Endothelial cell of umbilical vein (primary cell): ENCODE data around the gene CEP57L1. TPM values are rescaled to one million over a fixed set of nuclear protein-coding genes. Genes with fewer than 3 reads are reported as not detected.

Experiments
- BruUV-seq: library from RNA; stranded (reverse); fragments of 400-500 nt; replicated peaks from 2 replicates; lab custom pipeline; 2021; lab: Mats Ljungman, UMichigan
- CTCF ChIA-PET: fragments of 300-600, 350-600 bp; sonication (Branson Sonifier 250); formaldehyde crosslinking; loops from one replicate; lab custom pipeline; 2021; ENCODE audit warnings: antibody characterized with exemption, inconsistent platforms; lab: Charles Lee
- POLR2A ChIA-PET: fragments of 300-600, 350-600 bp; sonication (Branson Sonifier 250); formaldehyde crosslinking; loops from one replicate; lab custom pipeline; 2021; ENCODE audit warnings: antibody characterized with exemption, inconsistent platforms; lab: Charles Lee
- DNase-seq: peaks from one replicate; pipeline ENCODE4 v3.0.0-alpha.2; 2011; ENCODE audit warnings: low read depth, low spot score
- FAIRE-seq: peaks from 2 replicates; lab custom pipeline; 2011; peaks lifted over from hg19 to GRCh38; lab: Jason Lieb, UNC
- H2AFZ ChIP-seq: 2 replicates; pipeline ENCODE4 v1.6.0; 2012; ENCODE audit warnings: low read depth, low read length, control low read depth, inconsistent platforms
- H3K27ac ChIP-seq: 2 replicates; pipeline ENCODE4 v1.5.1; 2011; ENCODE audit warnings: low read depth, mild to moderate bottlenecking, control low read depth, low read length, moderate library complexity; ENCODE audit not compliant: insufficient read depth
- H3K27me3 ChIP-seq, 2 experiments: 2 replicates each; pipeline versions ENCODE4 v1.6.0 to v1.6.1; 2011; ENCODE audit warnings: low read length in 2 of 2, mixed read lengths in 1 of 2; ENCODE audit not compliant: control insufficient read depth in 2 of 2, insufficient read depth in 2 of 2
- H3K36me3 ChIP-seq, 2 experiments: 2 replicates in 1 of 2; 3 replicates in 1 of 2; pipeline ENCODE4 v1.5.1; 2011; ENCODE audit warnings: low read length in 2 of 2, mild to moderate bottlenecking in 1 of 2, moderate library complexity in 1 of 2; ENCODE audit not compliant: control insufficient read depth in 2 of 2, insufficient read depth in 2 of 2; ENCODE audit errors: extremely low read depth in 1 of 2
- H3K4me1 ChIP-seq: 3 replicates; pipeline ENCODE4 v1.5.1; 2011; ENCODE audit warnings: mild to moderate bottlenecking, low read length; ENCODE audit not compliant: control insufficient read depth, insufficient read depth; ENCODE audit errors: extremely low read depth
- H3K4me2 ChIP-seq: 2 replicates; pipeline ENCODE4 v1.6.1; 2011; ENCODE audit warnings: low read length, control low read depth, mixed read lengths; ENCODE audit not compliant: insufficient read depth
- H3K4me3 ChIP-seq, 3 experiments: fragments of 200-600 bp in 1 of 3; sonication (generic), shearing (Covaris generic) in 1 of 3; replicated peaks in 1 of 3; 2 replicates each; pipeline ENCODE4 v1.5.1; 2011 to 2016; ENCODE audit warnings: control low read depth in 3 of 3, low read length in 3 of 3, mild to moderate bottlenecking in 2 of 3, inconsistent platforms in 1 of 3, low read depth in 1 of 3, moderate library complexity in 1 of 3; ENCODE audit not compliant: insufficient read depth in 1 of 3
- H3K79me2 ChIP-seq: 2 replicates; pipeline ENCODE4 v1.6.0; 2012; ENCODE audit warnings: low read length, inconsistent platforms; ENCODE audit not compliant: control insufficient read depth, insufficient read depth
- H3K9ac ChIP-seq: replicated peaks from 2 replicates; pipeline ENCODE3; 2011; ENCODE audit warnings: low read length, control low read depth; ENCODE audit not compliant: insufficient read depth; ENCODE audit errors: extremely low read depth
- H3K9me1 ChIP-seq: replicated peaks from 3 replicates; pipeline ENCODE4 v1.6.0; 2011; ENCODE audit warnings: mild to moderate bottlenecking, low read length; ENCODE audit not compliant: control insufficient read depth, insufficient read depth; ENCODE audit errors: extremely low read depth
- H3K9me3 ChIP-seq: replicated peaks from 2 replicates; pipeline ENCODE4 v1.5.1; 2012; ENCODE audit warnings: low read length, inconsistent platforms; ENCODE audit not compliant: control insufficient read depth, insufficient read depth
- H4K20me1 ChIP-seq: replicated peaks from 2 replicates; pipeline ENCODE3; 2011; ENCODE audit warnings: mild to moderate bottlenecking, low read length; ENCODE audit not compliant: control insufficient read depth, insufficient read depth; ENCODE audit errors: extremely low read depth
- CTCF ChIP-seq, 2 donors: IDR thresholded peaks; 1 replicate in 1 of 2; 2 replicates in 1 of 2; pipeline ENCODE4 v1.5.1; 2011; ENCODE audit warnings: low read length in 2 of 2, mild to moderate bottlenecking in 2 of 2, moderate library complexity in 2 of 2, control low read depth in 1 of 2, inconsistent platforms in 1 of 2, low read depth in 1 of 2; ENCODE audit not compliant: insufficient read depth in 1 of 2; ENCODE audit errors: extremely low read depth in 1 of 2
- EZH2 ChIP-seq: IDR thresholded peaks from 2 replicates; pipeline ENCODE4 v1.6.1; 2012; ENCODE audit warnings: borderline replicate concordance, low read depth, mild to moderate bottlenecking, moderate library complexity, low read length, inconsistent platforms; ENCODE audit not compliant: severe bottlenecking
- MAX ChIP-seq: IDR thresholded peaks from 2 replicates; pipeline ENCODE4 v1.6.1; 2011; ENCODE audit not compliant: insufficient read depth, insufficient read length
- dilution Hi-C: fragments of 300-500 bp; cut with MboI; formaldehyde crosslinking; loops from one replicate; pipeline ENCODE4 v1.15.0; 2019; ENCODE audit warnings: low sequenced_read_pairs; ENCODE audit not compliant: extremely low pct_ligation_motif_present
- intact Hi-C: fragments of 100-400 bp; cut with micrococcal nuclease; formaldehyde crosslinking; loops from one replicate; pipeline ENCODE4 v1.10.0; 2022
- polyA plus RNA-seq, 4 experiments: library from polyadenylated mRNA; depleted of rRNA in 3 of 4; stranded (reverse) in 3 of 4; unstranded in 1 of 4; fragments of >200 nt; gene quantifications; 2 replicates each; pipeline versions ENCODE4 v1.2.1 to v1.2.3, GENCODE V29; 2011 to 2012; ENCODE audit warnings: missing spikeins in 1 of 4
- total RNA-seq: library from RNA; stranded (reverse); gene quantifications from 2 replicates; pipeline ENCODE4 v1.2.3, GENCODE V29; 2021

Gene CEP57L1
- total and polyA plus RNA-seq, 2 donors (not counting 3 experiments of a cell fraction or from before 2014, with no cell fraction given): 7.8 to 20.9 TPM

- H3K36me3 ChIP-seq: no peaks in the 10 kb centered on the region
- TF ChIP-seq EZH2: no peak
- FAIRE-seq (no peak), DNase-seq (no peak)
- no peak overlapping the region for H2AFZ ChIP-seq
- no peaks in the 10 kb centered on the region for H3K79me2 ChIP-seq
- H3K9me1 ChIP-seq: no peaks in the 10 kb centered on the region
- no peak overlapping the region for H3K4me3 ChIP-seq
- H3K9ac ChIP-seq: no peak overlapping the region
- peaks cover under 1% of the 10 kb centered on the region for H3K4me1 ChIP-seq
- CTCF ChIA-PET: interaction anchor here (0.6 to 7.7 kb wide), 12 partner anchors 10 to 1086 kb away, joined by 3 to 159 read pairs (median 4); no protein-coding TSS in a partner anchor
- H3K9me3 ChIP-seq: no peaks in the 10 kb centered on the region
- H3K27ac ChIP-seq: no peak overlapping the region
- BruUV-seq: no TSS peak
- intact Hi-C loops: loop anchor here (5.0 kb wide), 1 partner anchor 514 kb away; no protein-coding TSS in a partner anchor
- H4K20me1 ChIP-seq: no peaks in the 10 kb centered on the region
- dilution Hi-C loops: no loop called here
- POLR2A ChIA-PET: no interaction called here
- no peak overlapping the region for H3K4me2 ChIP-seq
- H3K27me3 ChIP-seq: no peaks in the 10 kb centered on the region
Observed at GRCh38 chr6:109071125-109071917, 24.0 kb upstream of the CEP57L1 start.

- Histone ChIP-seq H3K9me1 (no peaks in the 10 kb centered on the region), H3K27ac (no peak overlapping the region), H3K36me3 (no peaks in the 10 kb centered on the region), H3K4me1 (peaks cover 5% of the 10 kb centered on the region), H3K79me2 (no peaks in the 10 kb centered on the region), H3K9me3 (no peaks in the 10 kb centered on the region), H3K9ac (no peak overlapping the region), H3K27me3 (no peaks in the 10 kb centered on the region), H3K4me2 (no peak overlapping the region), H3K4me3 (no peak overlapping the region), H4K20me1 (no peaks in the 10 kb centered on the region), H2AFZ (no peak overlapping the region)
- intact Hi-C loops: loop anchor here (1.0 to 5.0 kb wide), 5 partner anchors 180 to 531 kb away; no protein-coding TSS in a partner anchor
- TF ChIP-seq MAX (no peak), CTCF (IDR thresholded peaks at IDR 0.05; ENCODE audit: extremely low read depth in 1 of 2, insufficient read depth in 1 of 2, low read depth in 1 of 2, low read length in 2 of 2) (peak; percentile 32 to 55)
- peak; percentile 95 for FAIRE-seq
- dilution Hi-C loops: no loop called here
- ChIA-PET CTCF (interaction anchor here (0.8 to 7.7 kb wide), 33 partner anchors 8 to 562 kb away, joined by 3 to 159 read pairs (median 4); partner anchors contain the start of gene ARMC2), POLR2A (no interaction called here)
- no TSS peak for BruUV-seq
- peak; percentile 77 for DNase-seq
Observed at GRCh38 chr6:109073344-109074132, 21.8 kb upstream of the CEP57L1 start.
